ENCODE data around the gene ANKRD9. TPM values are rescaled to one million over a fixed set of nuclear protein-coding genes. Genes with fewer than 3 reads are reported as not detected.
A peak's percentile ranks its signal among the peaks of the same experiment; 100 is the strongest.
"Not testable (repeated sequence)": the region's sequence is repeated elsewhere in the genome, so short reads cannot be mapped to it uniquely, and the experiment has no call there.

Gene ANKRD9
- total RNA-seq (2014; rRNA removed; shearing (Covaris generic)), result 4.4 and 8.7 TPM in 2 replicates

- DNase-seq (ENCODE audit: low spot score), result peak; percentile 86
Measured at GRCh38 chr14:102509746-102510615, at the start of gene ANKRD9. Gene ANKRD9, minus strand, starts transcription at chr14:102509776. Its CDS starts 1,887 bp downstream, at chr14:102507889.

GRCh38 chr14:102558556-102558955 is 49.0 kb upstream of the ANKRD9 start:
- no peak for DNase-seq (ENCODE audit: low spot score)

- no peak for DNase-seq (ENCODE audit: low spot score)
Measured at GRCh38 chr14:102557434-102558226, 48.1 kb upstream of the ANKRD9 start.

- no peak for DNase-seq (ENCODE audit: low spot score)
Measured at GRCh38 chr14:102556098-102556677, 46.6 kb upstream of the ANKRD9 start.

- no peak for DNase-seq (ENCODE audit: low spot score)
Measured at GRCh38 chr14:102554821-102555819, 45.5 kb upstream of the ANKRD9 start.

GRCh38 chr14:102551995-102552705 is 42.6 kb upstream of the ANKRD9 start:
- DNase-seq (ENCODE audit: low spot score), result peak; percentile 64

- not testable (repeated sequence) for DNase-seq (ENCODE audit: low spot score)
Measured at GRCh38 chr14:102550927-102551401, 41.4 kb upstream of the ANKRD9 start.

- no peak for DNase-seq (ENCODE audit: low spot score)
Measured at GRCh38 chr14:102548616-102549240, 39.2 kb upstream of the ANKRD9 start.

- DNase-seq (ENCODE audit: low spot score), result no peak
Measured at GRCh38 chr14:102545461-102546265, 36.1 kb upstream of the ANKRD9 start.

- no peak for DNase-seq (ENCODE audit: low spot score)
Measured at GRCh38 chr14:102544747-102545460, 35.3 kb upstream of the ANKRD9 start.

GRCh38 chr14:102544046-102544746 is 34.6 kb upstream of the ANKRD9 start:
- no peak for DNase-seq (ENCODE audit: low spot score)

- no peak for DNase-seq (ENCODE audit: low spot score)
Measured at GRCh38 chr14:102541771-102542170, 32.2 kb upstream of the ANKRD9 start.

- DNase-seq (ENCODE audit: low spot score), result not testable (repeated sequence)
Measured at GRCh38 chr14:102541029-102541491, 31.5 kb upstream of the ANKRD9 start.

GRCh38 chr14:102540315-102541028 is 30.9 kb upstream of the ANKRD9 start:
- DNase-seq (ENCODE audit: low spot score), result no peak

GRCh38 chr14:102539544-102540314 is 30.2 kb upstream of the ANKRD9 start:
- DNase-seq (ENCODE audit: low spot score), result peak; percentile 42
